HCT116 (cell line): ENCODE data around the gene AZIN2. TPM values are rescaled to one million over a fixed set of nuclear protein-coding genes. Genes with fewer than 3 reads are reported as not detected.

ENCODE experiments used
- ATAC-seq: fragments of 200-7000 bp; cut with Tn5 transposase; 2 replicates; pipeline ENCODE4 v1.9.1; 2020; ENCODE audit warnings: mild to moderate bottlenecking, moderate library complexity
- BruUV-seq: library from RNA; stranded (reverse); fragments of 400-500 nt; replicated peaks from 2 replicates; lab custom pipeline; 2021; lab: Mats Ljungman, UMichigan
- CTCF ChIA-PET: fragments of 300-600 bp; sonication (Branson Sonifier 250); formaldehyde crosslinking; loops from one replicate; lab custom pipeline; 2021; ENCODE audit warnings: antibody characterized with exemption; lab: Charles Lee
- POLR2A ChIA-PET: fragments of 300-600, 350-600 bp; sonication (Branson Sonifier 250); formaldehyde crosslinking; loops from one replicate; lab custom pipeline; 2021; ENCODE audit warnings: antibody characterized with exemption; lab: Charles Lee
- RAD21 ChIA-PET, 2 experiments: fragments of 300-600 bp; sonication (Branson Sonifier 250); formaldehyde crosslinking; loops; one replicate each; lab custom pipeline; 2023; ENCODE audit warnings: low total read pairs in 2 of 2; ENCODE audit not compliant: uncharacterized antibody in 2 of 2, unreplicated experiment in 2 of 2, low non-redundant PET in 1 of 2; lab: Charles Lee
- DNase-seq: peaks from one replicate; pipeline ENCODE4 v3.0.0-alpha.2; 2010; ENCODE audit warnings: low read depth, low spot score
- H2AFZ ChIP-seq: fragments of 200-600 bp; shearing (Covaris generic), sonication (generic); 2 replicates; pipeline ENCODE4 v1.6.1; 2017; ENCODE audit warnings: low read depth, mixed run types, mixed read lengths, antibody characterized with exemption, low read length; ENCODE audit not compliant: poor library complexity, severe bottlenecking
- H3K27ac ChIP-seq: 2 replicates; pipeline ENCODE4 v1.5.1; 2012; ENCODE audit warnings: low read depth, low read length
- H3K27me3 ChIP-seq: fragments of 200-600 bp; sonication (generic); 2 replicates; pipeline ENCODE4 v1.6.1; 2016; ENCODE audit warnings: mixed run types, low read length, mixed read lengths; ENCODE audit not compliant: insufficient read depth
- H3K36me3 ChIP-seq, 2 experiments: fragments of 200-500 bp in 1 of 2; fragments of 200-600 bp in 1 of 2; sonication (Bioruptor generic) in 1 of 2; sonication (generic) in 1 of 2; 2 replicates each; pipeline versions ENCODE4 v1.5.1 to v1.6.1; 2014 to 2016; ENCODE audit warnings: low read length in 2 of 2, inconsistent platforms in 1 of 2, mixed read lengths in 1 of 2, mixed run types in 1 of 2; ENCODE audit not compliant: insufficient read depth in 2 of 2, control insufficient read depth in 1 of 2
- H3K4me1 ChIP-seq, 2 experiments: fragments of 200-600 bp in 1 of 2; sonication (generic) in 1 of 2; 2 replicates each; pipeline versions ENCODE4 v1.5.1 to v1.6.1; 2012 to 2017; ENCODE audit warnings: low read length in 2 of 2, inconsistent platforms in 1 of 2, mild to moderate bottlenecking in 1 of 2, mixed read lengths in 1 of 2, mixed run types in 1 of 2, moderate library complexity in 1 of 2; ENCODE audit not compliant: insufficient read depth in 2 of 2, control insufficient read depth in 1 of 2
- H3K4me2 ChIP-seq: fragments of 200-600 bp; sonication (generic); 2 replicates; pipeline ENCODE4 v1.6.1; 2017; ENCODE audit warnings: mixed run types, low read length, mixed read lengths
- H3K4me3 ChIP-seq, 2 experiments: fragments of 200-600 bp in 1 of 2; sonication (generic) in 1 of 2; replicated peaks in 1 of 2; 2 replicates each; pipeline ENCODE4 v1.5.1; 2011 to 2016; ENCODE audit warnings: low read length in 2 of 2, control low read depth in 1 of 2, low read depth in 1 of 2, mild to moderate bottlenecking in 1 of 2, mixed read lengths in 1 of 2, mixed run types in 1 of 2
- H3K79me2 ChIP-seq: fragments of 200-600 bp; sonication (generic); 2 replicates; pipeline ENCODE4 v1.6.1; 2017; ENCODE audit warnings: mild to moderate bottlenecking, mixed run types, low read length, moderate library complexity, mixed read lengths; ENCODE audit not compliant: insufficient read depth
- H3K9ac ChIP-seq: fragments of 200-600 bp; sonication (generic); 2 replicates; pipeline ENCODE4 v1.6.1; 2016; ENCODE audit warnings: low read length, mixed read lengths
- H3K9me2 ChIP-seq: fragments of 200-600 bp; sonication (generic), shearing (Covaris generic); 2 replicates; pipeline ENCODE4 v1.6.1; 2017; ENCODE audit warnings: mixed run types, mild to moderate bottlenecking, moderate library complexity; ENCODE audit not compliant: insufficient read depth
- H3K9me3 ChIP-seq, 2 experiments: fragments of 200-500 bp in 1 of 2; fragments of 200-600 bp in 1 of 2; sonication (Bioruptor generic) in 1 of 2; sonication (generic) in 1 of 2; 2 replicates each; pipeline ENCODE4 v1.6.1; 2014 to 2017; ENCODE audit warnings: low read length in 2 of 2, mixed read lengths in 2 of 2, inconsistent platforms in 1 of 2, low read depth in 1 of 2, mild to moderate bottlenecking in 1 of 2, mixed run types in 1 of 2, moderate library complexity in 1 of 2; ENCODE audit not compliant: control insufficient read depth in 1 of 2, insufficient read depth in 1 of 2
- H4K20me1 ChIP-seq: fragments of 200-600 bp; sonication (generic), shearing (Covaris generic); 2 replicates; pipeline ENCODE4 v1.6.1; 2017; ENCODE audit warnings: mixed run types, mild to moderate bottlenecking, moderate library complexity; ENCODE audit not compliant: insufficient read depth
- CBX3 ChIP-seq: IDR thresholded peaks from 2 replicates; pipeline ENCODE4 v1.6.1; 2012; ENCODE audit warnings: low read depth
- ELF1 ChIP-seq: IDR thresholded peaks from 2 replicates; pipeline ENCODE4 v1.6.1; 2012; ENCODE audit warnings: low read depth, borderline replicate concordance
- EZH2 ChIP-seq: fragments of 200-600 bp; sonication (generic); IDR thresholded peaks from 2 replicates; pipeline ENCODE4 v1.6.1; 2017; ENCODE audit warnings: antibody characterized with exemption, mixed run types
- EZH2phosphoT487 ChIP-seq: fragments of 200-600 bp; IDR thresholded peaks from 2 replicates; pipeline ENCODE4 v1.6.1; 2018; ENCODE audit warnings: antibody characterized with exemption, borderline replicate concordance
- FOSL1 ChIP-seq: IDR thresholded peaks from 2 replicates; pipeline ENCODE4 v1.6.1; 2012; ENCODE audit warnings: low read depth
- JUND ChIP-seq: IDR thresholded peaks from 2 replicates; pipeline ENCODE4 v1.6.1; 2012
- POLR2A ChIP-seq: IDR thresholded peaks from 2 replicates; pipeline ENCODE4 v1.7.0; 2011; ENCODE audit warnings: borderline replicate concordance; ENCODE audit not compliant: insufficient read depth, insufficient read length; ENCODE audit errors: extremely low read depth
- RAD21 ChIP-seq: IDR thresholded peaks from 2 replicates; pipeline ENCODE4 v1.6.1; 2012; ENCODE audit warnings: low read depth, mild to moderate bottlenecking
- SIN3A ChIP-seq: IDR thresholded peaks from 2 replicates; pipeline ENCODE4 v1.6.1; 2012; ENCODE audit warnings: low read depth
- SRF ChIP-seq: IDR thresholded peaks from 2 replicates; pipeline ENCODE4 v1.6.1; 2012; ENCODE audit warnings: low read depth
- TCF7L2 ChIP-seq: IDR thresholded peaks from 2 replicates; pipeline ENCODE4 v1.7.0; 2011; ENCODE audit warnings: borderline replicate concordance, inconsistent platforms; ENCODE audit not compliant: insufficient read depth, insufficient read length; ENCODE audit errors: extremely low read depth
- ZFX ChIP-seq: fragments of 450-650 bp; IDR thresholded peaks from 2 replicates; pipeline ENCODE4 v1.6.1; 2017
- intact Hi-C: fragments of 100-400 bp; cut with micrococcal nuclease; formaldehyde crosslinking; loops from 2 replicates; pipeline ENCODE4 v1.10.0; 2022
- total RNA-seq: library from RNA; stranded (reverse); gene quantifications from one replicate; pipeline ENCODE4 v1.2.1, GENCODE V29; 2021; ENCODE audit not compliant: unreplicated experiment
- TF ChIP-seq, protein P1 (sequence below), 3 experiments: fragments of 200-600 bp in 1 of 3; sonication (generic) in 1 of 3; IDR thresholded peaks in 2 of 3; conservative IDR thresholded peaks in 1 of 3; 2 replicates each; pipeline ENCODE4 v1.5.1; 2012 to 2017; ENCODE audit warnings: low read depth in 2 of 3, low read length in 2 of 3, antibody characterized with exemption in 1 of 3, borderline replicate concordance in 1 of 3, control low read depth in 1 of 3, mild to moderate bottlenecking in 1 of 3, mixed read lengths in 1 of 3, mixed run types in 1 of 3, moderate library complexity in 1 of 3; ENCODE audit not compliant: insufficient read depth in 1 of 3
- TF ChIP-seq, protein P2 (sequence below): IDR thresholded peaks from 2 replicates; pipeline ENCODE4 v1.6.1; 2011; ENCODE audit warnings: mild to moderate bottlenecking, low read length, moderate library complexity; ENCODE audit not compliant: insufficient replicate concordance; ENCODE audit errors: extremely low read depth
- TF ChIP-seq, protein P3 (sequence below): IDR thresholded peaks from 2 replicates; pipeline ENCODE4 v1.6.1; 2012

AZIN2 gene
- total RNA-seq, 1 experiment from 2014 or later, result 7.8 TPM

DNA sequence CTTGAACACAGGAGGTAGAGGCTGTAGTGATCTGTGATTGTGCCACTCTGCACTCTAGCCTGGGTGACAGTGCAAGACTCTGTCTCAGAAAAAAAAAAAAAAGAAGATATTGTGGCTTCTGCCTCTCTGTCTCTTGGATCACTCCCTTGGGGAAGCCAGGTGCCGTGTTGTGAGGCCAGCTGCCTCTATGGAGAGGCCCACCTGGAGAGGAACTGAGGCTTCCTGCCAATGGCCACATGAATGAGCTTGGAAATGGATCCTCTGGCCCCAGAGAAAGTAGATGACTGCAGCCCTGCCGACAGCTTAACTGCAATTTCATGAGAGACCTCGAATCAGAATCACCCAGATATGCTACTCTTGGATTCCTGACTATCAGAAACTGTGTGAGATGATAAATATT lies 24.5 kb upstream of the AZIN2 start:
- peaks cover 4 to 13% of the 10 kb centered on the region in 2 experiments; a peak in 3 of 4 replicates for H3K4me1 ChIP-seq
- BruUV-seq, result no TSS peak
- intact Hi-C loops, result loop anchor here (10.0 kb wide), 1 partner anchor 152 kb away; the partner anchor contains the start of gene TMEM54
- CTCF ChIA-PET, result interaction anchor here (1.0 to 4.9 kb wide), 3 partner anchors 87 to 180 kb away, joined by 3 to 37 read pairs (median 4); no protein-coding TSS in a partner anchor
- H3K27me3 ChIP-seq, result no peaks in the 10 kb centered on the region
- DNase-seq, result no peak
- no peaks in the 10 kb centered on the region for H3K9me2 ChIP-seq
- POLR2A ChIA-PET, result no interaction called here
- H3K79me2 ChIP-seq, result no peaks in the 10 kb centered on the region
- no peak overlapping the region for H3K27ac ChIP-seq
- RAD21 ChIA-PET, result interaction anchor here in 1 of 2 experiments (1.8 kb wide), 1 partner anchor 123 kb away, joined by 4 read pairs; no protein-coding TSS in a partner anchor
- H3K4me3 ChIP-seq, result no peak overlapping the region
- no peak overlapping the region for H2AFZ ChIP-seq
- no peak for TF ChIP-seq CBX3
- TF ChIP-seq, protein P1, sequence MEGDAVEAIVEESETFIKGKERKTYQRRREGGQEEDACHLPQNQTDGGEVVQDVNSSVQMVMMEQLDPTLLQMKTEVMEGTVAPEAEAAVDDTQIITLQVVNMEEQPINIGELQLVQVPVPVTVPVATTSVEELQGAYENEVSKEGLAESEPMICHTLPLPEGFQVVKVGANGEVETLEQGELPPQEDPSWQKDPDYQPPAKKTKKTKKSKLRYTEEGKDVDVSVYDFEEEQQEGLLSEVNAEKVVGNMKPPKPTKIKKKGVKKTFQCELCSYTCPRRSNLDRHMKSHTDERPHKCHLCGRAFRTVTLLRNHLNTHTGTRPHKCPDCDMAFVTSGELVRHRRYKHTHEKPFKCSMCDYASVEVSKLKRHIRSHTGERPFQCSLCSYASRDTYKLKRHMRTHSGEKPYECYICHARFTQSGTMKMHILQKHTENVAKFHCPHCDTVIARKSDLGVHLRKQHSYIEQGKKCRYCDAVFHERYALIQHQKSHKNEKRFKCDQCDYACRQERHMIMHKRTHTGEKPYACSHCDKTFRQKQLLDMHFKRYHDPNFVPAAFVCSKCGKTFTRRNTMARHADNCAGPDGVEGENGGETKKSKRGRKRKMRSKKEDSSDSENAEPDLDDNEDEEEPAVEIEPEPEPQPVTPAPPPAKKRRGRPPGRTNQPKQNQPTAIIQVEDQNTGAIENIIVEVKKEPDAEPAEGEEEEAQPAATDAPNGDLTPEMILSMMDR (IDR thresholded peaks at IDR 0.05 in 2 of 3, conservative IDR thresholded peaks at IDR 0.05 in 1 of 3; ENCODE audit: borderline replicate concordance in 1 of 3, insufficient read depth in 1 of 3, low read depth in 2 of 3, low read length in 2 of 3), result no peak
- no peak for TF ChIP-seq RAD21
- no peak for TF ChIP-seq ELF1
- no peaks in the 10 kb centered on the region for H4K20me1 ChIP-seq
- H3K36me3 ChIP-seq, result no peaks in the 10 kb centered on the region
- no peak overlapping the region for H3K9ac ChIP-seq
- H3K4me2 ChIP-seq, result no peak overlapping the region
- no peaks in the 10 kb centered on the region for H3K9me3 ChIP-seq
- no peak for ATAC-seq

DNA sequence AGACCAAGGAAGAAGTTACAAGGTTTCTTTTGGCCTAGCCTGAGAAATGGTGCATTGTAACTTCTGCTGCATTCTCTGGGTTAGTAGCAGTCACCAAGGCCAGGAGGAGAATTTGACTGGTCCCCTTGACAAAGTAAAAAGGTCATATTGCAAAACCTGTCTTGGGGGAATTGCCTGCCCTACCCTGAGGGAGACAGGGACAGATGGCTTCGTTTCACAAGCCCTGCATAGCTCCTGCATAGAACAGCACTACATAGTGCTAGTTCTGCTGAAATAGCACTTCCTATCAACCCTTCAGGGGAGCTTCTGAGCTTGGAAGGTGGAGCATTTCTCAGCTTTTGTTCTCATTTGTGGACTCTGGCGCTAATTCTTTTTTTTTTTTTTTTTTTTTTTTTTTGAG lies 23.9 kb upstream of the AZIN2 start:
- ChIA-PET RAD21 (interaction anchor here in 1 of 2 experiments (1.8 kb wide), 1 partner anchor 124 kb away, joined by 4 read pairs; no protein-coding TSS in a partner anchor), POLR2A (interaction anchor here (0.7 kb wide), 1 partner anchor 24 kb away, joined by 5 read pairs; no protein-coding TSS in a partner anchor), CTCF (interaction anchor here (4.9 kb wide), 1 partner anchor 123 kb away, joined by 37 read pairs; no protein-coding TSS in a partner anchor)
- H3K4me1 ChIP-seq, result peaks cover 4 to 13% of the 10 kb centered on the region in 2 experiments; a peak in 3 of 4 replicates
- no peak overlapping the region for H3K4me2 ChIP-seq
- no peak overlapping the region for H2AFZ ChIP-seq
- no peaks in the 10 kb centered on the region; a peak in 1 of 4 replicates for H3K9me3 ChIP-seq
- H3K27me3 ChIP-seq, result no peaks in the 10 kb centered on the region
- H4K20me1 ChIP-seq, result no peaks in the 10 kb centered on the region
- no peak overlapping the region for H3K9ac ChIP-seq
- H3K4me3 ChIP-seq, result no peak overlapping the region
- BruUV-seq, result no TSS peak
- H3K36me3 ChIP-seq, result no peaks in the 10 kb centered on the region
- DNase-seq (no peak), ATAC-seq (no peak)
- no peaks in the 10 kb centered on the region for H3K79me2 ChIP-seq
- no peak overlapping the region for H3K27ac ChIP-seq
- intact Hi-C loops, result loop anchor here (10.0 kb wide), 1 partner anchor 152 kb away; the partner anchor contains the start of gene TMEM54
- no peaks in the 10 kb centered on the region for H3K9me2 ChIP-seq
- TF ChIP-seq FOSL1 (no peak), POLR2A (no peak), JUND (no peak), EZH2 (no peak), SIN3A (no peak), ZFX (no peak), CBX3 (no peak), SRF (no peak), TCF7L2 (no peak), EZH2phosphoT487 (no peak), RAD21 (no peak)
- TF ChIP-seq, protein P2, sequence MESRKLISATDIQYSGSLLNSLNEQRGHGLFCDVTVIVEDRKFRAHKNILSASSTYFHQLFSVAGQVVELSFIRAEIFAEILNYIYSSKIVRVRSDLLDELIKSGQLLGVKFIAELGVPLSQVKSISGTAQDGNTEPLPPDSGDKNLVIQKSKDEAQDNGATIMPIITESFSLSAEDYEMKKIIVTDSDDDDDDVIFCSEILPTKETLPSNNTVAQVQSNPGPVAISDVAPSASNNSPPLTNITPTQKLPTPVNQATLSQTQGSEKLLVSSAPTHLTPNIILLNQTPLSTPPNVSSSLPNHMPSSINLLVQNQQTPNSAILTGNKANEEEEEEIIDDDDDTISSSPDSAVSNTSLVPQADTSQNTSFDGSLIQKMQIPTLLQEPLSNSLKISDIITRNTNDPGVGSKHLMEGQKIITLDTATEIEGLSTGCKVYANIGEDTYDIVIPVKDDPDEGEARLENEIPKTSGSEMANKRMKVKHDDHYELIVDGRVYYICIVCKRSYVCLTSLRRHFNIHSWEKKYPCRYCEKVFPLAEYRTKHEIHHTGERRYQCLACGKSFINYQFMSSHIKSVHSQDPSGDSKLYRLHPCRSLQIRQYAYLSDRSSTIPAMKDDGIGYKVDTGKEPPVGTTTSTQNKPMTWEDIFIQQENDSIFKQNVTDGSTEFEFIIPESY, result no peak
- TF ChIP-seq, protein P3, sequence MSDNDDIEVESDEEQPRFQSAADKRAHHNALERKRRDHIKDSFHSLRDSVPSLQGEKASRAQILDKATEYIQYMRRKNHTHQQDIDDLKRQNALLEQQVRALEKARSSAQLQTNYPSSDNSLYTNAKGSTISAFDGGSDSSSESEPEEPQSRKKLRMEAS, result no peak
